Astrocyte (in vitro differentiated cells and primary cell): ENCODE results near the gene CRISPLD2. TPM values are rescaled to one million over a fixed set of nuclear protein-coding genes. Genes with fewer than 3 reads are reported as not detected.

Source experiments
- DNase-seq: peaks from one replicate; pipeline ENCODE4 v3.0.0-alpha.2; 2010; ENCODE audit warnings: low read depth
- FAIRE-seq: peaks from 2 replicates; lab custom pipeline; 2011; peaks lifted over from hg19 to GRCh38; lab: Jason Lieb, UNC
- H2AFZ ChIP-seq: 2 replicates; pipeline ENCODE4 v1.6.0; 2012; ENCODE audit warnings: low read depth, low read length, inconsistent platforms
- H3K27ac ChIP-seq: 2 replicates; pipeline ENCODE4 v1.5.1; 2011; ENCODE audit warnings: low read depth, low read length, inconsistent platforms
- H3K27me3 ChIP-seq: 2 replicates; pipeline ENCODE4 v1.6.0; 2011; ENCODE audit warnings: low read length, inconsistent platforms; ENCODE audit not compliant: insufficient read depth
- H3K36me3 ChIP-seq: 2 replicates; pipeline ENCODE4 v1.5.1; 2011; ENCODE audit warnings: low read length, inconsistent platforms; ENCODE audit not compliant: insufficient read depth
- H3K4me1 ChIP-seq: 2 replicates; pipeline ENCODE4 v1.5.1; 2011; ENCODE audit warnings: low read length, inconsistent platforms; ENCODE audit not compliant: insufficient read depth
- H3K4me2 ChIP-seq: 2 replicates; pipeline ENCODE4 v1.6.0; 2012; ENCODE audit warnings: low read length, inconsistent platforms
- H3K4me3 ChIP-seq: 2 replicates; pipeline ENCODE4 v1.5.1; 2011; ENCODE audit warnings: low read depth, mild to moderate bottlenecking, low read length, inconsistent platforms; ENCODE audit not compliant: insufficient read depth
- H3K79me2 ChIP-seq: 2 replicates; pipeline ENCODE4 v1.6.0; 2012; ENCODE audit warnings: mild to moderate bottlenecking, low read length, inconsistent platforms; ENCODE audit not compliant: insufficient read depth
- H3K9ac ChIP-seq: 2 replicates; pipeline ENCODE4 v1.6.0; 2012; ENCODE audit warnings: mild to moderate bottlenecking, low read length, inconsistent platforms
- H3K9me3 ChIP-seq: 2 replicates; pipeline ENCODE4 v1.5.1; 2012; ENCODE audit warnings: low read depth, mild to moderate bottlenecking, low read length, inconsistent platforms; ENCODE audit not compliant: insufficient read depth
- H4K20me1 ChIP-seq: 2 replicates; pipeline ENCODE4 v1.6.0; 2012; ENCODE audit warnings: low read length, inconsistent platforms; ENCODE audit not compliant: insufficient read depth
- H3K27ac Mint-ChIP-seq: one replicate; pipeline ENCODE4 v1.8.0; 2021; ENCODE audit warnings: mild to moderate bottlenecking, mixed read lengths; ENCODE audit not compliant: unreplicated experiment
- H3K27me3 Mint-ChIP-seq: one replicate; pipeline ENCODE4 v1.8.0; 2021; ENCODE audit warnings: low read depth, mixed read lengths; ENCODE audit not compliant: unreplicated experiment
- H3K36me3 Mint-ChIP-seq: one replicate; pipeline ENCODE4 v1.8.0; 2021; ENCODE audit warnings: low read depth, mixed read lengths; ENCODE audit not compliant: unreplicated experiment
- H3K4me1 Mint-ChIP-seq: one replicate; pipeline ENCODE4 v1.8.0; 2021; ENCODE audit warnings: low read depth, mixed read lengths; ENCODE audit not compliant: unreplicated experiment
- H3K4me3 Mint-ChIP-seq: one replicate; pipeline ENCODE4 v1.8.0; 2021; ENCODE audit warnings: mild to moderate bottlenecking, moderate library complexity, mixed read lengths; ENCODE audit not compliant: unreplicated experiment
- H3K9me3 Mint-ChIP-seq: one replicate; pipeline ENCODE4 v1.8.0; 2021; ENCODE audit warnings: mild to moderate bottlenecking, mixed read lengths; ENCODE audit not compliant: unreplicated experiment
- CTCF ChIP-seq: IDR thresholded peaks from 2 replicates; pipeline ENCODE4 v1.5.1; 2011; ENCODE audit warnings: low read depth, mild to moderate bottlenecking, inconsistent platforms, low read length, moderate library complexity; ENCODE audit not compliant: insufficient read depth
- EZH2 ChIP-seq: IDR thresholded peaks from 2 replicates; pipeline ENCODE4 v1.6.1; 2012; ENCODE audit warnings: mild to moderate bottlenecking, low read length, inconsistent platforms; ENCODE audit not compliant: insufficient read depth
- total RNA-seq: library from RNA; stranded (reverse); gene quantifications from 2 replicates; pipeline ENCODE4 v1.2.1, GENCODE V29; 2021

The CRISPLD2 gene
- total RNA-seq, 1 donor from 2014 or later = 1.8 TPM

GRCh38 chr16:84864326-84864955 lies 44.7 kb downstream of the CRISPLD2 start:
- Mint-ChIP-seq H3K4me3 (no peak overlapping the region), H3K36me3 (peaks cover 4% of the 10 kb centered on the region), H3K9me3 (peaks cover 15% of the 10 kb centered on the region), H3K27me3 (peaks cover 56% of the 10 kb centered on the region), H3K4me1 (no peaks in the 10 kb centered on the region), H3K27ac (no peak overlapping the region)
- H4K20me1 ChIP-seq = no peaks in the 10 kb centered on the region
- H3K9ac ChIP-seq = no peak overlapping the region
- no peaks in the 10 kb centered on the region for H3K4me1 ChIP-seq
- DNase-seq (no peak), FAIRE-seq (no peak)
- no peak overlapping the region for H3K27ac ChIP-seq
- H3K4me2 ChIP-seq = no peak overlapping the region
- TF ChIP-seq CTCF (no peak), EZH2 (no peak)
- no peaks in the 10 kb centered on the region for H3K27me3 ChIP-seq
- no peak overlapping the region for H3K4me3 ChIP-seq
- no peaks in the 10 kb centered on the region for H3K79me2 ChIP-seq
- peaks cover under 1% of the 10 kb centered on the region for H3K36me3 ChIP-seq
- peaks cover 11% of the 10 kb centered on the region for H3K9me3 ChIP-seq
- H2AFZ ChIP-seq = no peak overlapping the region

GRCh38 chr16:84867696-84868095 lies 47.9 kb downstream of the CRISPLD2 start:
- H3K27ac ChIP-seq = no peak overlapping the region

More at GRCh38 chr16:84867696-84868095, 47.9 kb downstream of the CRISPLD2 start:
- TF ChIP-seq CTCF (no peak), EZH2 (no peak)
- no peaks in the 10 kb centered on the region for H3K36me3 ChIP-seq
- Mint-ChIP-seq H3K4me3 (no peak overlapping the region), H3K27me3 (peaks cover 69% of the 10 kb centered on the region), H3K4me1 (no peaks in the 10 kb centered on the region), H3K36me3 (peaks cover 4% of the 10 kb centered on the region), H3K9me3 (no peaks in the 10 kb centered on the region), H3K27ac (no peak overlapping the region)
- H2AFZ ChIP-seq = no peak overlapping the region
- no peaks in the 10 kb centered on the region for H3K4me1 ChIP-seq
- H3K79me2 ChIP-seq = no peaks in the 10 kb centered on the region
- FAIRE-seq (no peak), DNase-seq (no peak)
- H3K4me3 ChIP-seq = no peak overlapping the region
- no peaks in the 10 kb centered on the region for H3K27me3 ChIP-seq
- H3K9ac ChIP-seq = no peak overlapping the region
- H4K20me1 ChIP-seq = no peaks in the 10 kb centered on the region
- no peaks in the 10 kb centered on the region for H3K9me3 ChIP-seq
- H3K4me2 ChIP-seq = no peak overlapping the region
